ENCODE results near the gene FAM81A.
"Not testable (repeated sequence)": the region's sequence is repeated elsewhere in the genome, so short reads cannot be mapped to it uniquely, and the experiment has no call there.

The FAM81A gene

GRCh38 chr15:59491062-59491461 is 53.1 kb downstream of the FAM81A start:
- no peak for DNase-seq

- peak; percentile 51 for DNase-seq
Measured at GRCh38 chr15:59492389-59493377, 54.7 kb downstream of the FAM81A start.

- no peak for DNase-seq
Measured at GRCh38 chr15:59501597-59501996, 63.6 kb downstream of the FAM81A start.

DNA sequence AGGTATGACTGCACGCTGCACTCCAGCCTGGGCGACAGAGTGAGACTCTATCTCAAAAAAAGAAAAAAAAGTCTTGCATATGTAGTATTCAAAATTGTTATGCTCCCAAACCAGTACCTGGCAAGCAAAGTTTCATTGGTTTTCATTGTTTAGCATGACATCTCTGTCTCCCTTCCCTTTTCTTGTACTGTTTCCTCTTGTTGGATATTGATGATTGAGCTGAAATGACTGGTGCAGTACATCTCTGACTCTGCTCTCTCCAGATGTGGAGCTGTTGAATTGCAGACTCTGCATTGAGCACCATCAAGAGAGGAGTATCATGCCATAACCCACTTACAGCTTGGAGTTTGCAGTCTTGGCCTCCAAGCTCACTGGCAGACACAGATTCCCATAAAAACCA is 77.2 kb downstream of the FAM81A start:
- no peak for DNase-seq

DNA sequence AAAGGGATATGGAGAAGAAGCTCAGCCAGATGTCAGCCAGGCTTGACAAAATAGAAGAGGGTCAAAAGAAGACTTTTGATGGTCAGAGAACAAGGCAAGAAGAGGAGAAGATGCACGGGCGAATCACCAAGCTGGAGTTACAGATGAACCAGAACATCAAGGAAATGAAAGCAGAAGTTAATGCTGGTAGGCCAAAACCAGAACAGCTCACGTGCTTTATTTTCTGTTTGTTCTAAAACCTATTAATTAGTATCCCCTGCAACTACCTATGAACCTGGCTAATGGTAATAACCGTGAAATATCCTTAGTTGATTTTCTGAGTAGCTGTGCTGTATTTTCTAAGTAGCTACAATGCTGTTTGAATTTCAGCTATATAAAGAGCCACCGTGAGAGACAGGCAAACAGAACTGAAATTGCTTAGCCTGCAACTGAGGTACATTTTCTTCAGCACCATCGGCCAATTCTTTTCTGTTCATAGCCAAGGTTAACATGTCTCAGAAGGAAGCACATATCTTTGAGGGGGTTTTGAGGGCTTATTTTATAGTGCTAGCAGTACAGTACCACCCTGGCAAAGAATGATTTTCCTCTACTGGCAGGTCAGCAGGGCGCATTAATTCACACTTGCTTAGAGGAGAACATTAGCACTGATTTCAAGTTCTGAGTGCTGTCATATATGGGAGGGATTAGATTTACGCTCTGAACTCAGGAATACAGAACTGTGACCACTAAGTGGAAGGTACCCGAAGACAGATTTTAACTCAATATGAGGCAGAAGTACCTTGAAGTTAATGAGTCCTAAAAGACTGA is 78.9 kb downstream of the FAM81A start:
- peak; percentile 53 for DNase-seq

DNA sequence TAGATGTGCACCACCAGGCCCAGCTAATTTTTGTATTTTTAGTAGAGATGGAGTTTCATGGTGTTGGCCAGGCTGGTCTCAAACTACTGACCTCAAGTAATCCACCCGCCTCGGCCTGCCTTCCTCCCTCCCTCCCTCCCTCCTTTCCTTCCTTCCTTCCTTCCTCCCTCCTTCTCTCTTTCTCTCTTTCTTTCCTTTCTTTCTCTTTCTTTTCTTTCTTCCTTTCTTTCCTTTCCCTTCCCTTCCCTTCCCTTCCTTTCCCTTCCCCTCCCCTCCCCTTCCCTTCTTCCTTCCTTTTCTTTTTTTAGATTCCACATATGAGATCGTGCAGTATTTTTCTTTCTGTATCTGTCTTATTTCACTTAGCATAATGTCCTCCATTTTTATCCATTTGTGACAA is 81.3 kb downstream of the FAM81A start:
- DNase-seq = no peak

GRCh38 chr15:59521443-59521842 is 83.5 kb downstream of the FAM81A start:
- DNase-seq = peak; percentile 26

DNA sequence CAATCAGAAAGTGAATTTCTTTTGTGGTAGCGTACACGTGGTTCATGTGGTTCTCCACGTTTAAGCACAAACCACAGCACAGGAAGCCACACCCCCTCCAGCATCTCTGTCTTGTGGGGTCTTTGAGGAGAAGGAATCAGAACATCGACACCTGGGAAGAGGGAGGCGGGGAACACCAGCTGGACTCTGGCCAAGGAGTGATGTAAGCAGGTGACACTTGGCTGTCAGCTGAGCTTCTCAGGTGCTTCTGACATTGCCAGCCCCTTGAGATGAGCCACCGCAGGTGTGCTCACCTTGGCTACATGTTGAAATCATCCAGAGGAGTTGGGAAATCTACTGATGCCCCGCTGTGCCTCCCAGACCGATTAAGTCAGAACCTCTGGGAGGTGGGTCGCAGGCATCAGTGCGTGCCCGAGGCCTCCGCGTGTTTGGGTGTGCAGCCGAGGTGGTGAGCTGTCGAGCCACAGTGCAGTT is 85.0 kb downstream of the FAM81A start:
- peak; percentile 38 for DNase-seq

DNA sequence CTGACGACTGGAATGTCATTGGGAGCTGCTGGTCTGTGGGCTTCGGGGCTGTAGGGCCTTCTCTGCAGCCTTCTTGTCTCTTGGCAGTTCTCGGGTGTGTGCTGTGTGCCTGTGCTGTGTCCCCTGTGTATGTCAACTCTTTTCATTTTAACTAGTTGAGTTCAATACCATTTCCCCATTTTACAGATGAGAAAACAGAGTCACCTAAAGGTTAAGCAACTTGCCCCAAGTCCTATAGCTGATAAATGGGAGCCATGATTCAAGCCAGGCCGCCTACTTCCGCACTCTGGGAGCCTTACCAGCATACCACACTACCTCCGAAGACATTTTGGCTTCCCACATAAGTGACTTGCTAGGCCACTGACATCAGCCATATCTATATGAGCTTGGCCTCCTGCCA is 85.7 kb downstream of the FAM81A start:
- no peak for DNase-seq

- peak; percentile 39 for DNase-seq
Measured at GRCh38 chr15:59524331-59524731, 86.3 kb downstream of the FAM81A start.

- not testable (repeated sequence) for DNase-seq
Measured at GRCh38 chr15:59526466-59526865, 88.5 kb downstream of the FAM81A start.

DNA sequence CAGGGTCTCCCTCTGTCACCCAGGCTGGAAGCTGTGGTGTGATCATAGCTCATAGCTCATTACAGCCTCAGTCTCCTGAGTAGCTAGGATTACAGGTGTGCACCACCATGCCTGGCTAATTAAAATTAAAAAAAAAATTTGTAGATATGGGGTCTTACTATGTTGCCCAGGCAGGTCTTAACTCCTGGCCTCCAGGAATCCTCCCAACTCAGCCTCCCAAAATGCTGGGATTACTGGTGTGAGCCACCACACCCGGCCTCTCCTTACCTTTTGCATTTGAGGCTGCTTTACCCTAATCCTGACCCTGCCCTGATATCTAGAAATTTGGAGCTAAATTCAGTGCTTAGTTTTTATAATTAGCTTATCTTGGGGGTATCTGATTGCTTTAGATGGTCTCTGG is 90.4 kb downstream of the FAM81A start:
- DNase-seq = no peak

GRCh38 chr15:59528961-59529402 is 91.0 kb downstream of the FAM81A start:
- peak; percentile 51 for DNase-seq

GRCh38 chr15:59531066-59531675 is 93.2 kb downstream of the FAM81A start:
- peak; percentile 14 for DNase-seq

DNA sequence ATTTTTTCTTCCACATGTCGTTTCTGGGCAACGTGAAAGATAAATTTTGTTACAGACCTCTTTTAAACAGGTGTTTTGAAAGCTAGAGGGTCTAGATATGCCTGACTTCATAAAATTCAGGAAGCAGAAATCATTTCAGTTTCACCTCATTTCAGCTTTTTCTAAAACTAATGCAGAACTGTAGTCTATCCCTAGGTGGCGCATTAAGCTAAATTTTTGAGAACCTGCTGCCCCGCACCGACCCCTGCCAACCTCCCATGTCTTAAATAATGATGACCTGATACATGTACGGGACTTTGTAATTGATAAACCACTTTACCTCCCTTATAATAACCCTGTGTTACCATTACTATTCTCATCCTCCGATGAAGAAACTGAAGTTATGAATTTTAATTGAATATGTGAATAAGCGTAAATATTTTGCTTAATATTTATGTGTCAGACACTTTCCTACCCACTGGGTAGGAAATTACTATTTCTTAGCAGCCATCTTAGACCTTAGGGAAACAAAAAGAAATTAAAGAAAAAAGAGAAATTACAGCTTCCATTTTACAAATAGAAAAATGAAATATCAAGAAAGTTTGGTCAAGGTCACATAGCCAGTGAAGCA is 94.9 kb downstream of the FAM81A start:
- peak; percentile 64 for DNase-seq

GRCh38 chr15:59536553-59536952 is 98.6 kb downstream of the FAM81A start:
- no peak for DNase-seq

GRCh38 chr15:59537403-59537802 is 99.4 kb downstream of the FAM81A start:
- DNase-seq = no peak

DNA sequence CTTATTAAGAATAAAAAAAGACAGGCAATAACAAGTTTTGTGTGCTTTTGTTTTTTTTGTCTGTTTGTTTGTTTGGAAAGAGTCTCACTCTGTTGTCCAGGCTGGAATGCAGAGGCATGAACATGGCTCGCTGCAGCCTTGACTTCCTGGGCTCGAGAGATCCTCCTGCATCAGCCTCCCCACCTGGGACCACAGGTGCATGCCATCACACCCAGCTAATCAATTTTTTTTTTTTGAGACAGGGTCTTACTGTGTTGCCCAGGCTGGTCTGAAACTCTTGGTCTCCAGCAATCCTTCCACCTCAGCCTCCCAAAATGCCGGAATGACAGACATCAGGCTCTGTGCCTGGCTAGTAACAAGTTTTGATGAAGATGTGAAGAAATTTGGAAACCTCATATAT is 100.5 kb downstream of the FAM81A start:
- no peak for DNase-seq

- DNase-seq = peak; percentile 17
Measured at GRCh38 chr15:59539799-59540198, 101.8 kb downstream of the FAM81A start.

DNA sequence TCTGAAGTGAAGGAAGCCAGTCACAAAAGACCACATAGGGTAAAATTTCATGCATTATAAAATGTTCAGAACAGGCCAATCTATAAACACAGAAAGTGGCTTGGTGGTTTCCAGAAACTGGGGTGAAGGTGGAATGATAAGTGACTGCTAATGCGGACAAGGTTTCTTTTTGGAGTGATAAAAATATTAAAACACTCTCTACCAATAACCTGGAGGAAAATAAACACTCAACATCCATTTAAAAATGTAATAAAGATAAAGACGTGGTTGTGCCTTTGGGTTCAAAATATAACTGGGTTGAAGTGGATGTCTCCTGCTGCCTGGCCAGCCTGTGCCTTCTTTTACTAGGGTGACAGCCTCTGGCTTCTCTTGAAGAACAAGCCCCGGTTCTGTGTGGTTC is 102.7 kb downstream of the FAM81A start:
- DNase-seq = no peak

- no peak for DNase-seq
Measured at GRCh38 chr15:59541750-59542149, 103.8 kb downstream of the FAM81A start.

- peak; percentile 63 for DNase-seq
Measured at GRCh38 chr15:59543721-59544547, 105.9 kb downstream of the FAM81A start.
